Gastroesophageal sphincter (tissue), 3 donors: ENCODE results near the gene FHL1.

Experiments used
- CTCF ChIP-seq, 4 experiments: fragments of 200-600 bp in 2 of 4; fragments of 450-650 bp in 2 of 4; sonication (generic) in 1 of 4; IDR thresholded peaks; one replicate each; pipeline ENCODE4 v1.5.1; 2017 to 2019; ENCODE audit warnings: antibody characterized with exemption in 4 of 4, mild to moderate bottlenecking in 2 of 4, moderate library complexity in 2 of 4
- POLR2A ChIP-seq, 2 donors: fragments of 450-650 bp; IDR thresholded peaks; one replicate each; pipeline ENCODE4 v1.6.1; 2017; ENCODE audit warnings: antibody characterized with exemption in 2 of 2, mild to moderate bottlenecking in 2 of 2, moderate library complexity in 1 of 2
- POLR2AphosphoS5 ChIP-seq: sonication (generic); formaldehyde crosslinking; IDR thresholded peaks from one replicate; pipeline ENCODE4 v1.6.1; 2017; ENCODE audit warnings: antibody characterized with exemption

- no peak for TF ChIP-seq POLR2A (IDR thresholded peaks at IDR 0.05)
- no peak for TF ChIP-seq CTCF (IDR thresholded peaks at IDR 0.05)
- TF ChIP-seq POLR2AphosphoS5, result no peak
These were observed 73.2 kb downstream of the FHL1 start for GRCh38 chrX:136220540-136220939.
